Activated T-helper 1 cell treated with anti-CD3 and anti-CD28 coated beads, Interleukin-12 subunit alpha, Interleukin-12 subunit beta, Interleukin-2, Interleukin-4 antibody, amounts not matched to agents 30 ng/mL and 10 ng/mL and 1 ng/mL, durations not matched to agents 14 hours and 24 hours and 36 hours (primary cell): ENCODE results near the gene GP1BB. TPM values are rescaled to one million over a fixed set of nuclear protein-coding genes. Genes with fewer than 3 reads are reported as not detected.

ENCODE experiments used
- DNase-seq: peaks from one replicate; pipeline ENCODE4 v3.0.0; 2021; ENCODE audit warnings: low spot score
- H3K27ac Mint-ChIP-seq: one replicate; pipeline ENCODE4 v1.8.0; 2021; ENCODE audit warnings: mild to moderate bottlenecking, mixed read lengths
- H3K27me3 Mint-ChIP-seq: one replicate; pipeline ENCODE4 v1.8.0; 2022; ENCODE audit warnings: mild to moderate bottlenecking, moderate library complexity, mixed read lengths; ENCODE audit not compliant: insufficient read depth
- H3K36me3 Mint-ChIP-seq: one replicate; pipeline ENCODE4 v1.8.0; 2021; ENCODE audit warnings: low read depth, mixed read lengths
- H3K4me1 Mint-ChIP-seq: one replicate; pipeline ENCODE4 v1.8.0; 2021; ENCODE audit warnings: low read depth, mixed read lengths
- H3K4me3 Mint-ChIP-seq: one replicate; pipeline ENCODE4 v1.8.0; 2021; ENCODE audit warnings: mild to moderate bottlenecking, moderate library complexity, mixed read lengths
- H3K9me3 Mint-ChIP-seq: one replicate; pipeline ENCODE4 v1.8.0; 2021; ENCODE audit warnings: mixed read lengths
- intact Hi-C: fragments of 100-400 bp; cut with micrococcal nuclease; formaldehyde crosslinking; loops from one replicate; pipeline ENCODE4 v1.15.1; 2024
- total RNA-seq: library from RNA; stranded (reverse); gene quantifications from 2 replicates; pipeline ENCODE4 v1.2.3, GENCODE V29; 2022

GP1BB gene
- total RNA-seq, 1 donor from 2014 or later = not detected

DNA sequence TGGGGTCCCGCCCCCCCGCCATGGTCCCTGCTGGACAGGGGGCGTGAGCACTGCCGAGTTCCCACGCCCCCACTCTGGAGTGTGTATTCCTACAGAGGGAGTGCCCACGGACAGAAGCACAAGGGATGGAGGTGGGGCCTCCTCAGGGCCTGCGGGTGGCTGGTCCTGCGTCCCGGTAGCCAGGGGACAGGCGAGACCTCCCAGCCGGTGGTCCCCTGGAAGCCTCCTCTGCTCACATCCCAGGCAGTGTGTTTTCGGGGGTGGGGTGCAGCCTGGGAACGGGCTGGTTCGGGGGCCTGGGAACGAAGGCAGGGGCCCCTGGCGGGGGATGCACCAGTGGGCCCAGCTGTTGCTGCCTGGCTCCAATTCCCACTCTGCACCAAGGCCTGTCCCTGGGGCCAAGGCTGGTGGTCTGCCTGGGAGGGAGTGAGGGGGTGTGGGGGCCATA, 16.1 kb downstream of the GP1BB start:
- no peaks in the 10 kb centered on the region for H3K4me1 Mint-ChIP-seq

DNA sequence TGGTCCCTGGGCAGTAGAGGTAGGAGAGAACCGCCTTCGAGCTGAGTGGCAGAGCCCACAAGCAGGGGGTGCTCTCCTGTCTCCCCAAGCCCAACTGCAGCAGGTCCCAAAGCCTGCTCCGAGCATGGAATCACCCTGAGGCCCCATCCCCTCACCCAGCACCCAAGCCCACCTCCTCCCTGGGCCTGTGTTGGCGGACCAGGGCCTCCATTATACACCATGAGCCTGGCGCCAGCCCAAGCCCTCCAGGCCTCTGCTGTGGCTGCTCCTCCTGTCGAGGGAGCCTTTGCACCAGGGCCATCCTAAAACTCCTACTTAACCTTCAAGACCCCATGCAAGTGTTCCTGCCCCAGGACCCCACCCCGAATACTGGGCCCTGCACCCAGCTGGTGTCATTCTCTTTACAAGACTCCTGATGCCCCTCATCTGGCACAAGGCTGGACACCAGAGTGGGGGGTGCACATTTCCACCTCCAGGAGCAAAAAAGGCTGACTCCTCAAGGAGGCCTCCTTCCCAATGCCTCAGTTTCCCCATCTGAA, 16.6 kb downstream of the GP1BB start:
- Mint-ChIP-seq H3K27me3 (no peaks in the 10 kb centered on the region), H3K9me3 (no peaks in the 10 kb centered on the region), H3K27ac (no peak overlapping the region), H3K4me3 (no peak overlapping the region), H3K4me1 (no peaks in the 10 kb centered on the region), H3K36me3 (no peaks in the 10 kb centered on the region)
- DNase-seq = no peak
- intact Hi-C loops = no loop called here

More for the DNA sequence above, 16.1 kb downstream of the GP1BB start:
- Mint-ChIP-seq H3K4me3 (no peak overlapping the region), H3K27me3 (no peaks in the 10 kb centered on the region), H3K36me3 (no peaks in the 10 kb centered on the region), H3K9me3 (no peaks in the 10 kb centered on the region), H3K27ac (no peak overlapping the region)
- intact Hi-C loops = no loop called here
- DNase-seq = no peak

DNA sequence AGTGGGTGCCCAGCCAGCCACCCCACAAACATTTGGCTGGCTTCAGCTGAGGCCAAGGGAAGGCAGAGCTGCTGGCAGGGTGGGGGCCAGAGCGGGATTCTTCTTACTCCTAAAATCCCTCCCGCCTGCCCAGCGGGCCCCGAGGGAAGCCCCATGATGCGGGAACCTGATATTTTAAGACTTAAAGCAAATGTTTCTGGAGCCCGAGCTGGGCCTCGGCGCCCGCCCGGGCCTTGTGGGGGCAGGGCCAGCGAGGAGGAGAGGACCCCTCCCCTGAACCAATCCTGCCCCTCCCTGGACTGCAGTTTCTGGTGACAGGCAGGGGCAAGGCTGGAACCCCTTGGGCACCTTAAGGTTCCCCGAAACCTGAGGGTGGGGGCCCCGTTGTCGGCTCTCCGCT, 17.2 kb downstream of the GP1BB start:
- Mint-ChIP-seq H3K9me3 (no peaks in the 10 kb centered on the region), H3K27ac (no peak overlapping the region), H3K4me1 (no peaks in the 10 kb centered on the region), H3K36me3 (no peaks in the 10 kb centered on the region), H3K4me3 (no peak overlapping the region), H3K27me3 (no peaks in the 10 kb centered on the region)
- intact Hi-C loops = no loop called here
- no peak for DNase-seq

DNA sequence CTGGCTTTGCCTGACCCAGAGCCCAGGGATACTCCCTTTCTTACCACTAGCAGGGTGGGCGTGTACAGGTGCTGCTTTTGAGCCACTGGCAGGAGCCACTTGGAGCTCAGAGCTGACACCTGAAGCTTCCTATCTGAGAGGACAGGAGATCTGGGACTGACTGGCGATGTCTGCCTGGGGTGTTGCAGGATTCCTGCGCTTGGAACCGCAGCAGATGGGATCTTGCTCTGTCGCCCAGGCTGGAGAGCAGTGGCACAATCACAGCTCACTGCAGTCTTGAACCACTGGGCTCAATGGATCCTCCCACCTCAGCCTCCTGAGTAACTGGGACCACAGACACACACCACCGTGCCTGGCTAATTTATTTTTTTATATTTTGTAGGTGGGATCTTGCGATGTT, 17.7 kb downstream of the GP1BB start:
- Mint-ChIP-seq H3K4me1 (no peaks in the 10 kb centered on the region), H3K9me3 (no peaks in the 10 kb centered on the region), H3K27ac (no peak overlapping the region), H3K36me3 (no peaks in the 10 kb centered on the region), H3K4me3 (no peak overlapping the region), H3K27me3 (no peaks in the 10 kb centered on the region)
- intact Hi-C loops = no loop called here
- DNase-seq = no peak

DNA sequence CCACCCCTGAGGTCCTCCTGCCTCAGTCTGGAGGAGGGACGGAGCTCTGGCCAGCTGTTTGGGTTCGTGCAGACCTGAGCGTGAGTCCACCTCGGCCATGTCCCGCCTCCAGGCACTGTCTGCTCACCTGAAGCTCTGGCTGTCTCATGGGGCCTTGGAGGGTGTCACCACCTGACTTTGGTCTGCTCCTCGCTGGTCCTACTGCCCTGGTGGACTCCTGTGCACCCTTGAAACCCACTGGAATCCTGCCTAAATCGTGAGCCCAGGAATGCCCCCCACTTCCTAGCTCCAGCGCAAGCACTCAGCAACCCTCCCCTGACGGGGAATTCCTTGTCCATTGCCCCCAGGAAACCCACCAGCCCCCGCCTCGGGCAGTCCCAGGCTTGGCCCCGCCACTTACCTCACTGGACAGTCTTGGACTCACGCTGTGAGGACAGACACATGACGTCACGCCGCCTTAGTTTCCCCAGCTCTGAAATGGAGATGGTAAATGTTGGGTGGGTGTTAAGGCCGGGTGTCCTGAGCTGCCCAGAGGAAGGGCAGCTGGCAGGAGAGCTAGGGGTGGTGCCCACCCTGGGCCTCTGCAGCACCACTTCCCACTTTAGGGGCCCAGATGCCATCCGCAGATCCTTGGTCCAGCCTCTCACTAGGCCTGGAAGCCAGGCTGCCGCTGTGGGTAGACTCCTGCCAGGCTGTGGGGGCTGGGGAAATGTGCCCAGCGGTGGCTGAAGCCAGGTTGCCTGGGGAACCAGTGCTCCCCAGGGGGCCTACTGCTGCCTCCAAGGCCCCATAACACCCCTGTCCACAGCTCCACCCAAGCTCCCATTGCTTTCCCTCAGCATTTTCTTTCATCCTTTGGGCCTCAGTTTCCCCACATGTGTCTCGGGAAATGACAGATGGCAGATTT, 19.1 kb downstream of the GP1BB start:
- H3K36me3 Mint-ChIP-seq = no peaks in the 10 kb centered on the region
- intact Hi-C loops = no loop called here
- H3K4me1 Mint-ChIP-seq = no peaks in the 10 kb centered on the region
- H3K9me3 Mint-ChIP-seq = no peaks in the 10 kb centered on the region
- no peak overlapping the region for H3K27ac Mint-ChIP-seq
- H3K27me3 Mint-ChIP-seq = no peaks in the 10 kb centered on the region
- H3K4me3 Mint-ChIP-seq = no peak overlapping the region
- no peak for DNase-seq

DNA sequence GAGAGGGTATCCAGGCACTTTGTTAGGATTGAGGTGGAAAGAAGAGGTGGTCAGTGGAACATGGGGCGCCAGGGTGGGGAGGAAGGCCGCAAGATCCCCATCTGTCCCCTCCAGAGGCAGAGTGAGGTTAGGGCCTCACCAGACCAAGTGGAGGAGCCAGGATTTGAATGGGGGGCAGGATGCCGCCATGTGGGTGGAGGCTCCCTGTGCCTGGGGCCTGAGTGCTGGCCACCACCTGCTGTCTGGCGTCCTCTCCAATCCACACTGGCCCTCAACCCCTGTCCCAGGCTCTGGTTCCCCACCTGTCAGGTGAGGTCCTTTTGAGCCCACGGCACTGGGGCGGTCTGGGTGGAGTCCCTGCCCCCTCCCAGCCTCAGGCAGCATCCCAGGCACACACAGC, 19.7 kb downstream of the GP1BB start:
- Mint-ChIP-seq H3K9me3 (no peaks in the 10 kb centered on the region), H3K27ac (no peak overlapping the region), H3K4me1 (no peaks in the 10 kb centered on the region), H3K27me3 (no peaks in the 10 kb centered on the region), H3K36me3 (no peaks in the 10 kb centered on the region), H3K4me3 (no peak overlapping the region)
- intact Hi-C loops = no loop called here
- DNase-seq = no peak

DNA sequence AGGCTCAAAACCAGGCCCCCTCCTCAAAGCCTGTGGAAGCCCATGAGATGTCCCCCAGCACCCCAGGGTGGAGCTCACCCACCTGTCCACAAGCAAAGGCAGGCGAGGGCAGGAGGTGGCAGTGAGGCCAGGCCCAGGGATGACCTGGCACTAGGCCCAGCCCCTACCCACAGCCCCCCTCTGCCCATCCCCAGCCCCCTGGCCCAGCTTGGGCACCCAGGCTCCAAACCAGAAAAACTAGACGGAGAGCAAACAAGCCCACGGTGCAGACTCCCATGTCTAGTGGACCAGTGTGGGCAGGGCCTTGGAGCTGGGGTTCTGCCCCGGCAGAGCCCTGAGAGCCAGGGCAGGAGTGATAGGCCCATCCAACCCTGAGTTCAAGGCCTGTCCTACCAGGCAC, 20.3 kb downstream of the GP1BB start:
- no peaks in the 10 kb centered on the region for H3K9me3 Mint-ChIP-seq
- H3K36me3 Mint-ChIP-seq = no peaks in the 10 kb centered on the region
- intact Hi-C loops = no loop called here
- H3K4me1 Mint-ChIP-seq = no peaks in the 10 kb centered on the region
- no peaks in the 10 kb centered on the region for H3K27me3 Mint-ChIP-seq
- no peak overlapping the region for H3K27ac Mint-ChIP-seq
- DNase-seq = no peak
- no peak overlapping the region for H3K4me3 Mint-ChIP-seq

DNA sequence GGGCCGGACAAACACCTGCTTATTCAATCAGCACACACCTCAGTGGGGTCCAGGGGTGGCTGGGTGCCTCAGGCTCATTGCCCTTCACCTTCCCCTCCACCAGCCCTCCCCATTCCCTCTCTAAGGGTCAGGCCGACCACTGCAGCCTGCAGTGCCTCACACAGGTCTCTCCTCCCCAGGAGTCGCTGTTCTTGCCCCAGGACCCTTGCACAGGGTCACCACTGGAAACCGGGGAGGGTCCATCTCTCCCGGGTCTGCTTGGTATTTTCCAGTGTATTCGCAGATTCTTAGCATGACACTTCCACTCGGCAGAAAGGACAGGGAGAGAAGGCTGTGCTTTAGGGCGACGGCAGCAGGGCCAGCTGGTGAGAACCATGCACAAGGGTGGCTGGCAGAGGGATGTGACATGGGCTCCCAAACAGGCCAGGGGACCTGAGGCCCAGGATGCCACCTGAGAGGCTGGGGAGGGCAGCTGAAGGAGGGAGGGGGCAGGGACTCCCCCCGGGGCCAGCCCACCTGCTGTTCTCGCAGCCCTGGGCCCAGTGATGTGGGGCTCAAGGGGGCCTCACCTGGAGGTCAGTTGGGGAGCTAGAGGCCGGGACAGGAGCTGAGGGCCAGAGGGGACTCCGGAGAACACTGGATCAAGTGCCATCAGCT, 21.1 kb downstream of the GP1BB start:
- no peaks in the 10 kb centered on the region for H3K27me3 Mint-ChIP-seq
- H3K36me3 Mint-ChIP-seq = no peaks in the 10 kb centered on the region
- no peak for DNase-seq
- H3K27ac Mint-ChIP-seq = no peak overlapping the region
- H3K9me3 Mint-ChIP-seq = no peaks in the 10 kb centered on the region
- no peak overlapping the region for H3K4me3 Mint-ChIP-seq
- no peaks in the 10 kb centered on the region for H3K4me1 Mint-ChIP-seq
- intact Hi-C loops = no loop called here

DNA sequence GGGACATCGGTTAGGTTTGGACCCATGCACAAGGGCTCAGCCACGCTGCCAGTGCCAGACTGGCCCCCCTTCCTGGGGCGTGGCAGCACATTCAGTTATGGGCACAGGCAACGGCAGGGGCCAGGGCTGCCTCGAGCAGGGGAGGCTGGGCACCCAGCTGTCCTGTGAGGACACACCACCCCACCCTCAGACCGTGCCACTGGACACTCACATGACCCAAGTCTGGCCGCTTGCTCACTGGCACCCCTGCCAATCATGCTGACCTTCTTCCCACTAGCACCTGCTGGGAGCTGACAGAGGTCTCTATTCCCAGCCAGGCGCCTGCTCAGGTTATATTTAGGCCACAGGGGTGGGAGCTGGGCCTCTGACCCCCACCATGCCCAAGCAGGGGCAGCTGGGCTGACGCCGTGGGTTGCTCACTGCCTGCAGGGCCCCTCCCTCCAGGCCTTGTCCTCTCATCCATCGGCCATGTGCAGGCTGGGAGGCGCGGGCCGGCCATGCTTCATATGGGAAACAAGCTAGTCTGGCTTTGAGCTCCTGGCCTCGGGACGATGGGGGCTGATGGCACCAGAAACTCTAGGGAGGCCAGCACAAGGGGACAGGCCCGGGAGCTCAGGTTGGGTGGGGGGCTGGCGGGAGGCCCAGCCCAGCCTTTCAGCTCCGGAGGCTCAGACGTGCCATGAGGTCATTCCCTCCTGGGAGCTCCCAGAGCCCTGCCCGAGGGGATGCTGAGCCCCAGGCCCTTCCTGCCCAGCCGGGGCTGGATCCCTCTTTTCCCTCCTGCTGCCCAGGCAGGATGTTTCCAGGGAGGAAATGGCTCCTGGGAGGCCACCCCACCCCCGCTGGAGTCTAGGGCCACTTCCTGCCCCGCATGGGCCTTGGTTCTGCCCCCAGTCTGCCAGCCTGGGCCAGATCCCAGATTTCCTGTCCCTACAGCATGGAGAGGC, 22.1 kb downstream of the GP1BB start:
- no peaks in the 10 kb centered on the region for H3K36me3 Mint-ChIP-seq
- no peak for DNase-seq
- intact Hi-C loops = no loop called here
- H3K4me3 Mint-ChIP-seq = no peak overlapping the region
- H3K27me3 Mint-ChIP-seq = no peaks in the 10 kb centered on the region
- H3K9me3 Mint-ChIP-seq = no peaks in the 10 kb centered on the region
- H3K4me1 Mint-ChIP-seq = no peaks in the 10 kb centered on the region
- H3K27ac Mint-ChIP-seq = no peak overlapping the region

DNA sequence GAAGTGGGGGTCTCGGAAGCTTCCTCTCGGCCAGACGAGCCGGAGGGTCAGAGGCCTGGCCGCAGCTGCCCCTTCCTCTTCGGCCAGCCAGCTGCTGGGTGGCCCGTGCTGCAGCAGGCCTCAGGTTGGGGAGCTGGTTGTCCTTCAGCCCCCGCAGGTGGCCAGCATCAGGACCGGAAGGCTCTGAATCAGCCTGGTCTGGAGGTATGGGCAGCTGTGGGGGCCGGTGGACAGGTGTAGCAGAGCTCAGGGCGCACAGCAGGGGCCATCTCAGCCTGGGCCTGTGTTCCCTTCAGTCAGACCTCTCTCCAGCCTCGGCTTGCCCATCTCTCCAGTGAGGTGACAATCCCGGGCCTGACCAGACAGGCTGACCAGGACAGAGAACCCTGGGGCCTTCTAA, 23.4 kb downstream of the GP1BB start:
- Mint-ChIP-seq H3K4me1 (no peaks in the 10 kb centered on the region), H3K27ac (no peak overlapping the region), H3K36me3 (no peaks in the 10 kb centered on the region), H3K4me3 (no peak overlapping the region), H3K27me3 (no peaks in the 10 kb centered on the region), H3K9me3 (no peaks in the 10 kb centered on the region)
- intact Hi-C loops = no loop called here
- DNase-seq = no peak

DNA sequence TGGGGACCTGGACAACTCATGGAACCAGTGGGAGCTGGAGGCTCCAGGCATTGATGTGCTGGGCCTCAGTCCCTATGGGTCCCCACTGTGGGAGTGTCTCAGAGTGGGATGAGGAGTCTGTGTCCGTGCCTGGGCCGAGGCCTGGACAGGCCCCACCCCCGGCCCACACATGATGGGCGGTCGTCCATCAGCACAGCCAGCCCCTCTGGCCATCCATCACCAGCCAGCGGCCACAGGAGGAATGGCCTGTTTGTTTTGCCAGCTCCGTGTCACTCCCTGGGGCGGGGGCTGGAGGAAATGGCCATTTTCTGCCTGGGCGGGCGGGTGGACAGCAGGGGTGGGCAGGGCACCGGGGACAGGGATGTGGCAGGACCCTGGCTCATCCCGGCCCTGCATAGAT, 24.2 kb downstream of the GP1BB start:
- no peak overlapping the region for H3K4me3 Mint-ChIP-seq
- H3K4me1 Mint-ChIP-seq = no peaks in the 10 kb centered on the region
- intact Hi-C loops = no loop called here
- H3K36me3 Mint-ChIP-seq = no peaks in the 10 kb centered on the region
- no peak for DNase-seq
- H3K27ac Mint-ChIP-seq = no peak overlapping the region
- H3K27me3 Mint-ChIP-seq = no peaks in the 10 kb centered on the region
- H3K9me3 Mint-ChIP-seq = no peaks in the 10 kb centered on the region

DNA sequence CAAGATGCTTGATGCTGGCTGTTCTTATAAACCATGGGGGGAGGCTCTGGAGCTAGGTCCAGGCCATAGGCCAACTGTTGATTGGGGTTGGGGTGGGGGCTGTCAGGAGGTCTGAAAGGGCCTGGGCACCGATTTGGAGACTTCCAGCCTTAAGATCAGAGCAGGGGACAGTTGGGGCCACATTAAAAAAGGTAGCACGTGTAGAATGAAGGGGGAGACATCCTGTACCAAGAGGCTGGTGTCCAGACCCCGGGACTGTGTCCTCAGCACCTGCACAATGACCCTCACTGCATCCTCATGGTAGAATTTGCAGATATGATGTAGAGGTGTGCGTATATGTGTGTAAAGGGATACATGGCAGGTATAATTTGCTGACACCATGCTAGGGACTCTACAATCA, 24.8 kb downstream of the GP1BB start:
- no peak overlapping the region for H3K27ac Mint-ChIP-seq
- H3K9me3 Mint-ChIP-seq = no peaks in the 10 kb centered on the region
- no peak overlapping the region for H3K4me3 Mint-ChIP-seq
- no peaks in the 10 kb centered on the region for H3K4me1 Mint-ChIP-seq
- no peaks in the 10 kb centered on the region for H3K36me3 Mint-ChIP-seq
- intact Hi-C loops = no loop called here
- no peak for DNase-seq
- H3K27me3 Mint-ChIP-seq = peaks cover 3% of the 10 kb centered on the region
